ENCODE measurements around the gene PACRG. TPM values are rescaled to one million over a fixed set of nuclear protein-coding genes. Genes with fewer than 3 reads are reported as not detected.

Gene PACRG
- total RNA-seq, 1 donor: under 0.01 TPM

- no peak overlapping the region for H3K4me3 ChIP-seq (ENCODE audit: low read depth, low read length)
- no peak for DNase-seq (ENCODE audit: low read depth)
- TF ChIP-seq, protein P1, sequence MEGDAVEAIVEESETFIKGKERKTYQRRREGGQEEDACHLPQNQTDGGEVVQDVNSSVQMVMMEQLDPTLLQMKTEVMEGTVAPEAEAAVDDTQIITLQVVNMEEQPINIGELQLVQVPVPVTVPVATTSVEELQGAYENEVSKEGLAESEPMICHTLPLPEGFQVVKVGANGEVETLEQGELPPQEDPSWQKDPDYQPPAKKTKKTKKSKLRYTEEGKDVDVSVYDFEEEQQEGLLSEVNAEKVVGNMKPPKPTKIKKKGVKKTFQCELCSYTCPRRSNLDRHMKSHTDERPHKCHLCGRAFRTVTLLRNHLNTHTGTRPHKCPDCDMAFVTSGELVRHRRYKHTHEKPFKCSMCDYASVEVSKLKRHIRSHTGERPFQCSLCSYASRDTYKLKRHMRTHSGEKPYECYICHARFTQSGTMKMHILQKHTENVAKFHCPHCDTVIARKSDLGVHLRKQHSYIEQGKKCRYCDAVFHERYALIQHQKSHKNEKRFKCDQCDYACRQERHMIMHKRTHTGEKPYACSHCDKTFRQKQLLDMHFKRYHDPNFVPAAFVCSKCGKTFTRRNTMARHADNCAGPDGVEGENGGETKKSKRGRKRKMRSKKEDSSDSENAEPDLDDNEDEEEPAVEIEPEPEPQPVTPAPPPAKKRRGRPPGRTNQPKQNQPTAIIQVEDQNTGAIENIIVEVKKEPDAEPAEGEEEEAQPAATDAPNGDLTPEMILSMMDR (IDR thresholded peaks at IDR 0.05; ENCODE audit: insufficient read depth, low read depth, low read length): no peak
These were observed 326.9 kb downstream of the PACRG start for GRCh38 chr6:163054641-163055040.

DNA sequence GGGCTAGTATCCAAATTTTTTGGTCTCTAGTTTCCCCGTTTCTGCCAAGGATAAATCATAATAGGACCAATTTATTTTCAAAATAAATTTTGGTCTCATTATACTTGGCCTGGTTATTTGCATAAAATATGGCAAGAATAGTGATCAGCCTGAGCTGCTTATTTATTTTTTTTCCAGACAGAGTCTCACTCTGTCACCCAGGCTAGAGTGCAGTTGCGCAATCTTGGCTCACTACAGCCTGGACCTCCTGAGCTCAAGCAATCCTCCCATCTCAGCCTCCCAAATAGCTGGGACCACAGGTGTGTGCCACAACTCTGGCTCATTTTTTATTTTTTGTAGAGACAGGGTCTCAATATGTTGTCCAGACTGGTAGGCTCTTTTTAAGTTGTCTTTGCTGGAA is 329.5 kb downstream of the PACRG start:
- TF ChIP-seq, protein P1 (IDR thresholded peaks at IDR 0.05; ENCODE audit: insufficient read depth, low read depth, low read length): no peak
- no peak overlapping the region for H3K4me3 ChIP-seq (ENCODE audit: low read depth, low read length)
- no peak for DNase-seq (ENCODE audit: low read depth)

DNA sequence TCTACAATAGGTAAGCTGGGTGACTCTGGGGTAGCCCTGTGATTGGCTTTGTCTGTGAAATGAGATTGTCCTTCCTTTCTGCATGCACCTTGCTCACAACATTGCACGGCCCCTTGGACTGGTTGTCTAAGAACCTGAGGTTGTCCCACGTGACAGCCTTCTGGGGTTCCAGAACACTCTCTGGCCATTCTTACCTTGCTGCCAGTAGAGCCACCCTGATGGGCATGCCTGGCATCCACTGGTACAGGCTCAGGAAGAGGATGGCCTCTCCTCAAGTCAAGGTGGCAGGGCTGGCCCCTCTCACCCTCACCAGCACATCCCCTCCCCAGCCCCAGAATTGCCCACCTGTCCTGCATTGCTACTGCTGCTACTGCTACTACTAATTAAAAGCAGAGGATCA is 335.0 kb downstream of the PACRG start:
- H3K4me3 ChIP-seq (ENCODE audit: low read depth, low read length): no peak overlapping the region
- DNase-seq (ENCODE audit: low read depth): no peak
- TF ChIP-seq, protein P1 (IDR thresholded peaks at IDR 0.05; ENCODE audit: insufficient read depth, low read depth, low read length): no peak

DNA sequence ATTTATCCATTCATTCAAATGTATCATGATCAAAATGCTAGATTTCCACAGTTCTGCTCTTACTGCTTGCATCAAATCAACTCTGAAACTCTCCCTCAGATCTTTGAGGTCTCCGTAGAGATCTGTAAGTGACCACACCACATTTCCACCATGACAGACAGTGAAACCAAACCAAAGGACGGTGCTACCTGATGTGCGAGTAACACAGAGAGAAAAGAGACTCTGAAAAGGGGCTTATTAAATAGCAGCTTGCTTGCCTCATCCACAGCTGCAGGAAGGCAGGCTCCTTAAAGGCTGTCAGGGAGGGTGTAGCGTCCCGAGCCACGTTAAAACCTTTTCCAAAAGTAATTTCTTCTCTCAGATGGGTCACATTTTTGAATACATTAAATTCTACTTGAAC is 335.8 kb downstream of the PACRG start:
- no peak for DNase-seq (ENCODE audit: low read depth)
- TF ChIP-seq, protein P1 (IDR thresholded peaks at IDR 0.05; ENCODE audit: insufficient read depth, low read depth, low read length): no peak

DNA sequence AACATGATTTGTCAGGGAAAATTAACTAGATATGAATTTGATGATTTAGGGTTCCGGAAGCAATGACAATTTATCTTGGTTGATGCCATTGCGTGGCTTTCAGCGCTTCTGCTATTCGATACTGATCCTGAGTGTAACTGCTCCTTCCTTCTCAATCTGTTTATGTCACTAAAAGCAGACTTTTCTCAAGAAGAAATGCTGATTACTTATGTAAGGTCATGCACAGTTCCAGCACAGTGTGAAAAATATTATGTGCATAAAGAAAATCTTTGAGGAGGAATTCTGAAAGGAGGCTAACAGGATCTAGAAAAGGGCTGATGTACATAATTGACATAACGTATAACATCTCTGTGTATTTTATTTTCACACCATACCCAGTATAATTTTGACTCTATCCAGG is 336.6 kb downstream of the PACRG start:
- DNase-seq (ENCODE audit: low read depth): no peak
- TF ChIP-seq, protein P1 (IDR thresholded peaks at IDR 0.05; ENCODE audit: insufficient read depth, low read depth, low read length): no peak
- H3K4me3 ChIP-seq (ENCODE audit: low read depth, low read length): no peak overlapping the region

More for the DNA sequence above, 335.8 kb downstream of the PACRG start:
- no peak overlapping the region for H3K4me3 ChIP-seq (ENCODE audit: low read depth, low read length)

- no peak overlapping the region for H3K4me3 ChIP-seq (ENCODE audit: low read depth, low read length)
- no peak for DNase-seq (ENCODE audit: low read depth)
- TF ChIP-seq, protein P1 (IDR thresholded peaks at IDR 0.05; ENCODE audit: insufficient read depth, low read depth, low read length): no peak
These were observed 338.4 kb downstream of the PACRG start for GRCh38 chr6:163066200-163066599.

GRCh38 chr6:163077134-163077533 is 349.4 kb downstream of the PACRG start:
- H3K4me3 ChIP-seq (ENCODE audit: low read depth, low read length): no peak overlapping the region
- DNase-seq (ENCODE audit: low read depth): no peak
- TF ChIP-seq, protein P1 (IDR thresholded peaks at IDR 0.05; ENCODE audit: insufficient read depth, low read depth, low read length): no peak

All from fibroblast of villous mesenchyme (primary cell).